HepG2 (cell line): ENCODE data around the gene PMFBP1.

Source experiments
- AFF4 ChIP-seq: sonication (generic); formaldehyde crosslinking; IDR thresholded peaks from 2 replicates; pipeline ENCODE4 v1.4.0; 2020; ENCODE audit warnings: missing genetic modification reagents
- KLF6 ChIP-seq: IDR thresholded peaks from 2 replicates; pipeline ENCODE4 v1.8.0; 2016; ENCODE audit warnings: missing biosample characterization, missing genetic modification reagents
- MED1 ChIP-seq: sonication (generic); formaldehyde crosslinking; IDR thresholded peaks from 2 replicates; pipeline ENCODE4 v1.4.0; 2020; ENCODE audit warnings: missing genetic modification reagents
- NCOA2 ChIP-seq: sonication (generic); formaldehyde crosslinking; IDR thresholded peaks from 2 replicates; pipeline ENCODE4 v1.8.0; 2022; ENCODE audit warnings: inconsistent platforms
- NFRKB ChIP-seq: fragments of 450-650 bp; IDR thresholded peaks from 2 replicates; pipeline ENCODE4 v1.6.1; 2017
- PCBP1 ChIP-seq: fragments of 200-400 bp; formaldehyde crosslinking; IDR thresholded peaks from 2 replicates; pipeline ENCODE4 v1.6.1; 2017; ENCODE audit warnings: mild to moderate bottlenecking, low read depth, low read length, borderline replicate concordance
- POLR2AphosphoS5 ChIP-seq: IDR thresholded peaks from 2 replicates; pipeline ENCODE4 v1.6.1; 2012; ENCODE audit warnings: low read depth, low read length
- TAF1 ChIP-seq: sonication (generic); formaldehyde crosslinking; IDR thresholded peaks from 2 replicates; pipeline ENCODE4 v1.4.0; 2020; ENCODE audit warnings: missing genetic modification reagents
- ZHX2 ChIP-seq, 2 experiments: sonication (generic) in 1 of 2; formaldehyde crosslinking in 1 of 2; IDR thresholded peaks; 2 replicates each; pipeline versions ENCODE4 v1.6.1 to v1.9.0; 2014 to 2022; ENCODE audit warnings: antibody characterized with exemption in 1 of 2, borderline replicate concordance in 1 of 2, inconsistent platforms in 1 of 2, low read depth in 1 of 2, missing genetic modification reagents in 1 of 2
- ZNF138 ChIP-seq: sonication (generic); formaldehyde crosslinking; IDR thresholded peaks from 2 replicates; pipeline ENCODE4 v1.5.0; 2020; ENCODE audit warnings: mild to moderate bottlenecking, low read depth, missing genetic modification reagents
- ZNF850 ChIP-seq: sonication (generic); formaldehyde crosslinking; conservative IDR thresholded peaks from 2 replicates; pipeline ENCODE4 v1.9.0; 2021; ENCODE audit warnings: mild to moderate bottlenecking, missing genetic modification reagents
- TF ChIP-seq, protein P1 (sequence below): sonication (generic); formaldehyde crosslinking; IDR thresholded peaks from 2 replicates; pipeline ENCODE4 v1.5.0; 2020; ENCODE audit warnings: mild to moderate bottlenecking, missing genetic modification reagents, moderate library complexity

DNA sequence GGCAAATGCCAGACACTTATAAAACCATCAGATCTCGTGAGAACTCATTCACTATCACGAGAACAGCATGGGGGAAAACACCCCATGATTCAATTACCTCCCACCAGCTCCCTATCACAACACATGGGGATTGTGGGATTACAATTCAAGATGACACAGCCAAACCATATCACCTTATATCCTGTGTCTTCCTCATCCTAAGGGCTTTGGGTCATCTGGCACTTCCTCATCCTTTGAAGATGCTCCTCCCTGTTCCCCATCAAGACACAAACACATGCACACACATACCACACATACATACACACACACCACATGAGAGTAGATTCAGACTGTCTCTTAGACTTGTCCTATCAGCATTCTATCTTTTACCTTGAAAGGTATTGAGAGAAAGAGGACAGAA is 2.8 kb upstream of the PMFBP1 start:
- TF ChIP-seq, protein P1, sequence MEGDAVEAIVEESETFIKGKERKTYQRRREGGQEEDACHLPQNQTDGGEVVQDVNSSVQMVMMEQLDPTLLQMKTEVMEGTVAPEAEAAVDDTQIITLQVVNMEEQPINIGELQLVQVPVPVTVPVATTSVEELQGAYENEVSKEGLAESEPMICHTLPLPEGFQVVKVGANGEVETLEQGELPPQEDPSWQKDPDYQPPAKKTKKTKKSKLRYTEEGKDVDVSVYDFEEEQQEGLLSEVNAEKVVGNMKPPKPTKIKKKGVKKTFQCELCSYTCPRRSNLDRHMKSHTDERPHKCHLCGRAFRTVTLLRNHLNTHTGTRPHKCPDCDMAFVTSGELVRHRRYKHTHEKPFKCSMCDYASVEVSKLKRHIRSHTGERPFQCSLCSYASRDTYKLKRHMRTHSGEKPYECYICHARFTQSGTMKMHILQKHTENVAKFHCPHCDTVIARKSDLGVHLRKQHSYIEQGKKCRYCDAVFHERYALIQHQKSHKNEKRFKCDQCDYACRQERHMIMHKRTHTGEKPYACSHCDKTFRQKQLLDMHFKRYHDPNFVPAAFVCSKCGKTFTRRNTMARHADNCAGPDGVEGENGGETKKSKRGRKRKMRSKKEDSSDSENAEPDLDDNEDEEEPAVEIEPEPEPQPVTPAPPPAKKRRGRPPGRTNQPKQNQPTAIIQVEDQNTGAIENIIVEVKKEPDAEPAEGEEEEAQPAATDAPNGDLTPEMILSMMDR (CRISPR knock-in tag) = no peak
- TF ChIP-seq MED1 (CRISPR knock-in tag) = no peak
- TF ChIP-seq POLR2AphosphoS5 = no peak
- TF ChIP-seq NCOA2 (CRISPR knock-in tag) = no peak
- TF ChIP-seq ZNF850 (CRISPR knock-in tag) = no peak
- no peak for TF ChIP-seq PCBP1
- TF ChIP-seq KLF6 = no peak
- TF ChIP-seq AFF4 = no peak
- TF ChIP-seq TAF1 (CRISPR knock-in tag) = no peak
- TF ChIP-seq ZNF138 (CRISPR knock-in tag) = no peak
- no peak for TF ChIP-seq ZHX2 (IDR thresholded peaks at IDR 0.05; ENCODE audit: low read depth)
- no peak for TF ChIP-seq ZHX2 (CRISPR knock-in tag; IDR thresholded peaks at IDR 0.05; ENCODE audit: borderline replicate concordance)
- no peak for TF ChIP-seq NFRKB
